T-cell (primary cell): ENCODE results near the gene GGACT. TPM values are rescaled to one million over a fixed set of nuclear protein-coding genes. Genes with fewer than 3 reads are reported as not detected.

Source experiments
- ATAC-seq, 4 experiments: fragments of 200-7000 bp in 3 of 4; fragments of 150-1000 bp in 1 of 4; cut with Tn5 transposase; replicated peaks in 1 of 4; 1 replicate in 3 of 4; 2 replicates in 1 of 4; pipeline ENCODE4 v1.10.0; 2021; ENCODE audit warnings: moderate library complexity in 3 of 4, mild to moderate bottlenecking in 2 of 4, moderate number of reproducible peaks in 1 of 4
- CTCF ChIA-PET, 2 donors: fragments of 300-600 bp; sonication (Branson Sonifier 250); formaldehyde crosslinking; loops; one replicate each; lab custom pipeline; 2022; ENCODE audit warnings: antibody characterized with exemption in 2 of 2; lab: Charles Lee
- POLR2A ChIA-PET, 2 donors: fragments of 300-600 bp; sonication (Branson Sonifier 250); formaldehyde crosslinking; loops; one replicate each; lab custom pipeline; 2022; ENCODE audit warnings: antibody characterized with exemption in 2 of 2; lab: Charles Lee
- DNase-seq, 35 experiments: peaks; one replicate each; pipeline versions ENCODE4 v3.0.0 to v3.0.0-alpha.2; 2013 to 2023
- H3K27ac ChIP-seq: one replicate; pipeline ENCODE4 v1.5.1; 2013; ENCODE audit warnings: low read length
- H3K27me3 ChIP-seq, 2 experiments: replicated peaks in 1 of 2; 1 replicate in 1 of 2; 2 replicates in 1 of 2; pipeline versions ENCODE4 v1.6.1 to v1.7.0; 2013; ENCODE audit warnings: low read length in 1 of 2, mixed read lengths in 1 of 2; ENCODE audit not compliant: control insufficient read depth in 2 of 2, insufficient read depth in 2 of 2; ENCODE audit errors: extremely low read depth in 1 of 2
- H3K36me3 ChIP-seq, 2 donors: 1 replicate in 1 of 2; 2 replicates in 1 of 2; pipeline versions ENCODE4 v1.6.1 to v1.7.0; 2013; ENCODE audit warnings: low read length in 1 of 2; ENCODE audit not compliant: control insufficient read depth in 2 of 2, insufficient read depth in 1 of 2; ENCODE audit errors: extremely low read depth in 1 of 2
- H3K4me1 ChIP-seq, 2 experiments: 1 replicate in 1 of 2; 2 replicates in 1 of 2; pipeline versions ENCODE4 v1.6.1 to v1.7.0; 2013; ENCODE audit warnings: low read length in 2 of 2, mixed read lengths in 1 of 2; ENCODE audit not compliant: insufficient read depth in 2 of 2, control insufficient read depth in 1 of 2; ENCODE audit errors: extremely low read depth in 1 of 2
- H3K4me3 ChIP-seq, 2 donors: 1 replicate in 1 of 2; 2 replicates in 1 of 2; pipeline versions ENCODE4 v1.5.1 to v1.7.0; 2013; ENCODE audit warnings: mild to moderate bottlenecking in 2 of 2, low read length in 1 of 2, moderate library complexity in 1 of 2; ENCODE audit not compliant: control insufficient read depth in 1 of 2; ENCODE audit errors: extremely low read depth in 1 of 2
- H3K9me3 ChIP-seq: 2 replicates; pipeline ENCODE4 v1.7.0; 2013
- H3K27ac Mint-ChIP-seq, 2 donors: one replicate each; pipeline ENCODE4 v1.8.0; 2020 to 2021; ENCODE audit warnings: mild to moderate bottlenecking in 2 of 2, mixed read lengths in 2 of 2
- H3K27me3 Mint-ChIP-seq, 2 donors: one replicate each; pipeline ENCODE4 v1.8.0; 2021 to 2022; ENCODE audit warnings: mixed read lengths in 2 of 2
- H3K36me3 Mint-ChIP-seq: one replicate; pipeline ENCODE4 v1.8.0; 2021; ENCODE audit warnings: mixed read lengths
- H3K4me1 Mint-ChIP-seq, 3 donors: one replicate each; pipeline ENCODE4 v1.8.0; 2020 to 2022; ENCODE audit warnings: mixed read lengths in 3 of 3, mild to moderate bottlenecking in 1 of 3
- H3K4me3 Mint-ChIP-seq, 3 donors: one replicate each; pipeline ENCODE4 v1.8.0; 2020 to 2022; ENCODE audit warnings: mild to moderate bottlenecking in 3 of 3, mixed read lengths in 3 of 3, moderate library complexity in 3 of 3
- H3K9me3 Mint-ChIP-seq, 3 donors: one replicate each; pipeline ENCODE4 v1.8.0; 2020 to 2022; ENCODE audit warnings: mixed read lengths in 3 of 3
- WGBS: methylation state at CpG from one replicate; pipeline ENCODE4 v1.1.5; 2013; ENCODE audit warnings: missing lambda C conversion rate; ENCODE audit not compliant: insufficient coverage; 5-methylcytosine and 5-hydroxymethylcytosine counted together
- total RNA-seq, 35 experiments: library from RNA in 6 of 35; stranded (reverse) in 6 of 35; fragments of 120-200 nt in 1 of 35; gene quantifications; one replicate each; pipeline versions ENCODE4 v1.2.1 to v1.2.4 and lab custom pipeline; 2013 to 2026

Gene GGACT
- total RNA-seq, 5 donors from 2014 or later (not counting 1 experiment from before 2014, with no cell fraction given): 4.4 to 7.9 (median 6.4) TPM

DNA sequence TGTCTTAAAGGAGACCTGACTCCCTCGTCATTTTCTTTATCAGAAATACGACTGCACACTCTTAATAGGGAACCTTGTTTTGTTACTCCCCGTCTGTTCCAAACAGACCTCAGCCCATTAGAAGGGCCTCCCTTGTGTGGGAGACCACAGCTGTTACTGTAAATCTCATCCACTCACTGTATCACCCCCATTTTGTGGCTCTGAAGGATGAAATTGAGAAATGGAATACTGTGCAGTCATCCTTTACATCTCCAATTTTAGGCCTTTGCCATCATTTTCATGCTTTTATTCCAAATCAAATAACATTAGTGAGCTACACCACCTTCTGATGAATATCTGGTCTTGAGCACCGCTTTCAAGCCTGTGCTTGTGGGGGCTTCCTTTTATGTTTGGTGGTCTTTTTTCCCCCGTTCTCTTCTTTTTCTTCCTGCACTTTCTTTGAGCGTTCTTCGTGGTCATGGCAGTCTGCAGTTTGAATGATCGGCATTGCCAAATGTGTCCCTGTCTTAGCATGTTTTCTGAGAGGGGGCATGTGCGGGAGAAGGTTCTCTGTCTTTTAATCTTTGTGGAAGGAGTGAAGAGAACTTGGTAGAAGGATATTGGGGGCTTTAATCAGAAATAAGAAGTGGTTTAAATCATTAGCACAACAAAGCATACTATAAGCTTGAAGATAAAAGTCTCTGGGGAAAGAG, 65.8 kb downstream of the GGACT start:
- no peaks in the 10 kb centered on the region for H3K27me3 ChIP-seq
- H3K36me3 Mint-ChIP-seq: peaks cover 2% of the 10 kb centered on the region
- 100% methylated on average over 1 of the region's 9 CpGs for WGBS
- peaks cover 0 to 10% of the 10 kb centered on the region in 2 experiments for H3K4me1 ChIP-seq
- H3K4me3 Mint-ChIP-seq: peak overlapping the region in 1 of 3 donors; percentile 49
- H3K27ac Mint-ChIP-seq: no peak overlapping the region
- H3K27me3 Mint-ChIP-seq: no peaks in the 10 kb centered on the region
- peaks cover 7 to 18% (median 17%) of the 10 kb centered on the region in 3 donors for H3K4me1 Mint-ChIP-seq
- H3K9me3 Mint-ChIP-seq: no peaks in the 10 kb centered on the region
- no peaks in the 10 kb centered on the region for H3K9me3 ChIP-seq
- no peaks in the 10 kb centered on the region for H3K36me3 ChIP-seq
- H3K4me3 ChIP-seq: no peak overlapping the region
- CTCF ChIA-PET: interaction anchor here in 1 of 2 donors (0.8 kb wide), 1 partner anchor 50 kb away, joined by 3 read pairs; no protein-coding TSS in a partner anchor
- DNase-seq: no peak
- no peak for ATAC-seq
- POLR2A ChIA-PET: no interaction called here
- H3K27ac ChIP-seq: no peak overlapping the region

DNA sequence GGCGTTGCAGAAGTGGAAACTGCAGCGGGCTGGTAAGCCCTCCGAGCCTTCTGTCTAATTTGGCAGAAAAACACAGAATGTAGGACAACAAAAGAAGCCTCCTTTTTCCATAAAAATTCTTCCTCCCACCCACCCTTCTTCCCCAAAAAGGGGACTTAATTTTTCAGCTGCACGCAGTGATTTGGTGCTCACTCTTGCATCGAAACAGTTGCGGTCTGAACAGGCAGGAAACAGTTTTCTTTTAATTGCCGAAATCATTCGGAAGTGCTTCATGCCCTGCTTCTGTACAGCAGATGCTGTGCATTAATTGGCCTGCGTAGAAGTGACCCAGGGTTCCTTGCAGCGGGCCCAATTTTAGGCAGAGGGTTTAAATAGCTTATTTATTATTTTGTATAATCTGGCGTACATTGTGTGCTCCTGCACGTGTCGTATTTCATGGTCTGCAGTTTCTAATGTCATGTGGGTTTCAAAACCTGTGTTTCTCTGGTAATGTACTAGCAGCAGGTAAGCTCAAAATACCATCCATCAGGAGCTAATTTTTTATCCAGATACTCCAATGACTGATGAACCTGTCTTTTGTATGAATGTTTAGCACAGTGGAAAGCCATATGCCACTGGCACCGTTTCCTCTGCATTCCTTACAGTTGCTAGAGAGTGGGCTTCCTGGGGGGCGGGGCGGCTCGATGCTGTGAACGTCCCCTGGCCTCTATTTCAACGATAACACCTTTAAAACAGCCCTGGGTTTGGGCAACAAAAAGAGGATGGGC, 66.6 kb downstream of the GGACT start:
- no peaks in the 10 kb centered on the region for H3K36me3 ChIP-seq
- H3K27ac Mint-ChIP-seq: peak overlapping the region in 1 of 2 donors; percentile 73
- CTCF ChIA-PET: interaction anchor here in 1 of 2 donors (0.6 to 0.8 kb wide), 3 partner anchors 32 to 51 kb away, joined by 3 to 4 read pairs (median 3); no protein-coding TSS in a partner anchor
- ATAC-seq (peak; percentile 63 to 78 (median 72)), DNase-seq (peak in 2 of 35 experiments; percentile 8 to 32)
- POLR2A ChIA-PET: no interaction called here
- H3K9me3 Mint-ChIP-seq: no peaks in the 10 kb centered on the region
- no peak overlapping the region for H3K27ac ChIP-seq
- peak overlapping the region; percentile 5 to 17 for H3K4me3 ChIP-seq
- H3K4me1 Mint-ChIP-seq: peaks cover 10 to 23% (median 23%) of the 10 kb centered on the region in 3 donors
- peaks cover 0 to 12% of the 10 kb centered on the region in 2 experiments for H3K4me1 ChIP-seq
- no peaks in the 10 kb centered on the region for H3K36me3 Mint-ChIP-seq
- 73% methylated on average over 16 of the region's 19 CpGs for WGBS
- peak overlapping the region; percentile 45 to 71 (median 70) for H3K4me3 Mint-ChIP-seq
- H3K27me3 Mint-ChIP-seq: no peaks in the 10 kb centered on the region
- no peaks in the 10 kb centered on the region for H3K27me3 ChIP-seq
- H3K9me3 ChIP-seq: no peaks in the 10 kb centered on the region

- H3K36me3 Mint-ChIP-seq: no peaks in the 10 kb centered on the region
- peaks cover 10 to 23% (median 23%) of the 10 kb centered on the region in 3 donors for H3K4me1 Mint-ChIP-seq
- Histone ChIP-seq H3K4me3 (peak overlapping the region; percentile 5 to 17), H3K4me1 (peaks cover 0 to 12% of the 10 kb centered on the region in 2 experiments), H3K27ac (no peak overlapping the region), H3K36me3 (no peaks in the 10 kb centered on the region), H3K9me3 (no peaks in the 10 kb centered on the region), H3K27me3 (no peaks in the 10 kb centered on the region)
- ChIA-PET POLR2A (no interaction called here), CTCF (interaction anchor here in 1 of 2 donors (0.8 kb wide), 1 partner anchor 43 kb away, joined by 4 read pairs; no protein-coding TSS in a partner anchor)
- H3K27ac Mint-ChIP-seq: peak overlapping the region; percentile 40 to 73
- no peaks in the 10 kb centered on the region for H3K9me3 Mint-ChIP-seq
- H3K4me3 Mint-ChIP-seq: peak overlapping the region; percentile 45 to 71 (median 70)
- WGBS: 81% methylated on average over 14 of the region's 27 CpGs
- H3K27me3 Mint-ChIP-seq: no peaks in the 10 kb centered on the region
- ATAC-seq (peak in 3 of 4 experiments; percentile 18 to 32 (median 24)), DNase-seq (no peak)
Measured at GRCh38 chr13:100520936-100521850, 67.4 kb downstream of the GGACT start.

GRCh38 chr13:100519626-100520025, 69.0 kb downstream of the GGACT start:
- CTCF ChIA-PET: interaction anchor here in 1 of 2 donors (0.6 kb wide), 1 partner anchor 36 kb away, joined by 5 read pairs; no protein-coding TSS in a partner anchor
- no peaks in the 10 kb centered on the region for H3K36me3 Mint-ChIP-seq

DNA sequence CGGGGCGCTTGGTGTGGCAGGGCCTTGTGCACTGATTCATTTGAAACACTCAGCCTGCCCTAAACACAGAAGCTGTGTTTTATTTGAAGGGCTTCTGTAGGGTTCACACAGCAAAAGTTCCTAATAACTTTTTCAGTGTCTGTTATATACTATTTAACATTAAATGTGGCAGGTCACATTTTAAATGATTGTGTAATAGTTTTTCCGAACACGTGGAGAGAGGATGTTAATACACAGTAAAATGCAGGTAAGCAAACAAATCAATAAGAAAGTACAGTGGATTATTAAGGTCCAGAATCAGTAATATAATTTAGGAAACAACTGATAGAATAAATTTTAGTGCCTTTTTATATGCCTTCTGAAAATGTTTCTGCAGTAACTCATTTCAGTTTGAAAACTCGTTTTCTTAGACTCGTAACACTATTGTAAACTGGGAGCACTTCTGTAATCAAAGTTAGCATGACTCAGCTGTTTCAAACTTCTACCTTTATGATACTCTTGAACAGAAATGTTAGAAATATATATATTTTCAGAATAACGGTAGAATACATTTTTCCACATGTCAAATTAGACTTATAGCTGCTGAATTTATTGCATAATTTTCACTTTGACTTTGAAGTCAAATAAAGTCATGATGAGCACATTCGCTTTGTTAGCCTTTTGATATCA, 70.1 kb downstream of the GGACT start:
- H3K36me3 Mint-ChIP-seq: no peaks in the 10 kb centered on the region

More at GRCh38 chr13:100519626-100520025, 69.0 kb downstream of the GGACT start:
- 93% methylated on average over 7 of the region's 9 CpGs for WGBS
- no peaks in the 10 kb centered on the region for H3K36me3 ChIP-seq
- POLR2A ChIA-PET: no interaction called here
- Mint-ChIP-seq H3K9me3 (no peaks in the 10 kb centered on the region), H3K4me3 (no peak overlapping the region), H3K27ac (no peak overlapping the region), H3K27me3 (no peaks in the 10 kb centered on the region), H3K4me1 (peaks cover 5 to 26% (median 25%) of the 10 kb centered on the region in 3 donors)
- no peak overlapping the region for H3K4me3 ChIP-seq
- no peaks in the 10 kb centered on the region for H3K27me3 ChIP-seq
- DNase-seq (no peak), ATAC-seq (no peak)
- no peaks in the 10 kb centered on the region for H3K9me3 ChIP-seq
- H3K4me1 ChIP-seq: peaks cover 0 to 12% of the 10 kb centered on the region in 2 experiments
- no peak overlapping the region for H3K27ac ChIP-seq

More for the DNA sequence above, 70.1 kb downstream of the GGACT start:
- Mint-ChIP-seq H3K4me3 (peak overlapping the region in 1 of 3 donors; percentile 13), H3K4me1 (peaks cover 4 to 28% (median 27%) of the 10 kb centered on the region in 3 donors), H3K9me3 (no peaks in the 10 kb centered on the region), H3K27me3 (no peaks in the 10 kb centered on the region), H3K27ac (peak overlapping the region in 1 of 2 donors; percentile 28)
- no peaks in the 10 kb centered on the region for H3K36me3 ChIP-seq
- H3K4me3 ChIP-seq: no peak overlapping the region
- CTCF ChIA-PET: interaction anchor here (0.6 to 1.2 kb wide), 3 partner anchors 475 to 861 kb away, joined by 3 to 7 read pairs (median 4); no protein-coding TSS in a partner anchor
- peaks cover 0 to 12% of the 10 kb centered on the region in 2 experiments for H3K4me1 ChIP-seq
- H3K27me3 ChIP-seq: no peaks in the 10 kb centered on the region
- no peaks in the 10 kb centered on the region for H3K9me3 ChIP-seq
- no peak for ATAC-seq
- no peak for DNase-seq
- no peak overlapping the region for H3K27ac ChIP-seq
- POLR2A ChIA-PET: interaction anchor here in 1 of 2 donors (0.6 to 0.7 kb wide), 3 partner anchors 185 to 615 kb away, joined by 3 to 4 read pairs (median 4); no protein-coding TSS in a partner anchor
- WGBS: no CpG with 5 or more reads among the region's 8 CpGs
